Measurements from ENCODE around the gene TASP1.

DNA sequence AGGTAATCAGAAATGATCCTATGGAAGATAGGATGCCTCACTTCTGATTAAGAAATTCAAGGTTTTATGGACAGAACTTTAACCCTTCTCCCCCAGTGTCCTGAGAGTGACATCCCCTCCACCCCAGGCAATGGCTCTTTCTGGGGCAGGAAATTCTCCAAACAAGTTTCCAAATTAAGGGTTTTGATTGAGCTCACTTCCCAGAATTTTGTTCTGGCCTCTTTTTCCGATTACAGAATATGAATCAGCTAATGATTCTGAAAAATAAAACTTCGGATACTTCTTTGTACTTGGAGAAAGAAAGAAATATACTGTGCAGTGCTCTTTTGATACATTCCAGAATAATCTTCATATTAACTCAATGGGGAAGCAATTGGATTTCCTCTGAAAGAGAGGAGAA lies 32.8 kb upstream of the TASP1 start:
- TF ChIP-seq POLR2A (IDR thresholded peaks at IDR 0.05; ENCODE audit: low read length): no peak
- no peak for TF ChIP-seq GATA1 (IDR thresholded peaks at IDR 0.05; ENCODE audit: low read depth, low read length)

Measured in erythroblast (primary cell).